ENCODE results near the gene CDH23. TPM values are rescaled to one million over a fixed set of nuclear protein-coding genes. Genes with fewer than 3 reads are reported as not detected.

Gene CDH23
- total and polyA plus RNA-seq, 2 experiments from 2014 or later = 0.08 TPM; not detected in 1

GRCh38 chr10:71746344-71747037 lies 349.8 kb downstream of the CDH23 start:
- Histone ChIP-seq H3F3A (ENCODE audit: insufficient read depth) (no peaks in the 10 kb centered on the region), H3K27ac (no peak overlapping the region), H3K27me3 (replicated peaks; ENCODE audit: insufficient read depth) (no peaks in the 10 kb centered on the region), H3K4me3 (no peak overlapping the region), H3K4me2 (ENCODE audit: unreplicated experiment) (no peak overlapping the region), H3K36me3 (ENCODE audit: low read depth) (no peaks in the 10 kb centered on the region), H3K9ac (no peak overlapping the region), H4K20me1 (ENCODE audit: insufficient read depth) (no peaks in the 10 kb centered on the region), H3K4me1 (ENCODE audit: insufficient read depth) (no peaks in the 10 kb centered on the region), H3K79me2 (ENCODE audit: insufficient read depth) (no peaks in the 10 kb centered on the region), H3K9me2 (ENCODE audit: insufficient read depth) (no peaks in the 10 kb centered on the region), H3K9me3 (ENCODE audit: low read depth) (no peaks in the 10 kb centered on the region), H2AFZ (no peak overlapping the region)
- DNase-seq = no peak
- in situ Hi-C loops (cut with MboI) = no loop called here
- WGBS, 2 experiments (ENCODE audit: low coverage in 1 of 2, low lambda C conversion rate in 2 of 2, missing lambda C conversion rate in 2 of 2) = 78 to 80% methylated on average over 13 of the region's 13 CpGs
- TF ChIP-seq EZH2phosphoT487 (IDR thresholded peaks at IDR 0.05; ENCODE audit: insufficient read depth, low read depth) = no peak
- no peak for TF ChIP-seq EZH2 (IDR thresholded peaks at IDR 0.05; ENCODE audit: insufficient read depth, poor library complexity, severe bottlenecking)

- WGBS, 2 experiments (ENCODE audit: low coverage in 1 of 2, low lambda C conversion rate in 2 of 2, missing lambda C conversion rate in 2 of 2) = 42 to 57% methylated on average over 2 of the region's 2 CpGs
- DNase-seq = no peak
- Histone ChIP-seq H3K4me3 (no peak overlapping the region), H3K9ac (no peak overlapping the region), H3K27ac (no peak overlapping the region), H3K4me1 (ENCODE audit: insufficient read depth) (no peaks in the 10 kb centered on the region), H3K36me3 (ENCODE audit: low read depth) (0 out of 2 replicates have a peak, but pooled peaks cover 5% of the 10 kb centered on the region), H2AFZ (no peak overlapping the region), H3K9me2 (ENCODE audit: insufficient read depth) (no peaks in the 10 kb centered on the region), H3K79me2 (ENCODE audit: insufficient read depth) (no peaks in the 10 kb centered on the region), H3F3A (ENCODE audit: insufficient read depth) (no peaks in the 10 kb centered on the region), H4K20me1 (ENCODE audit: insufficient read depth) (no peaks in the 10 kb centered on the region), H3K4me2 (ENCODE audit: unreplicated experiment) (no peak overlapping the region), H3K9me3 (ENCODE audit: low read depth) (no peaks in the 10 kb centered on the region), H3K27me3 (replicated peaks; ENCODE audit: insufficient read depth) (no peaks in the 10 kb centered on the region)
- in situ Hi-C loops (cut with MboI) = no loop called here
- TF ChIP-seq EZH2phosphoT487 (IDR thresholded peaks at IDR 0.05; ENCODE audit: insufficient read depth, low read depth) (no peak), EZH2 (IDR thresholded peaks at IDR 0.05; ENCODE audit: insufficient read depth, poor library complexity, severe bottlenecking) (no peak)
These were observed 350.4 kb downstream of the CDH23 start for GRCh38 chr10:71747039-71747531.

- no peak overlapping the region for H2AFZ ChIP-seq
- H3F3A ChIP-seq (ENCODE audit: insufficient read depth) = no peaks in the 10 kb centered on the region
- no peak for DNase-seq
- TF ChIP-seq EZH2phosphoT487 (IDR thresholded peaks at IDR 0.05; ENCODE audit: insufficient read depth, low read depth) = no peak
- no peak for TF ChIP-seq EZH2 (IDR thresholded peaks at IDR 0.05; ENCODE audit: insufficient read depth, poor library complexity, severe bottlenecking)
- H4K20me1 ChIP-seq (ENCODE audit: insufficient read depth) = no peaks in the 10 kb centered on the region
- H3K27ac ChIP-seq = no peak overlapping the region
- no peak overlapping the region for H3K4me3 ChIP-seq
- in situ Hi-C loops (cut with MboI) = no loop called here
- peaks cover 9% of the 10 kb centered on the region; the same call in 1 of the 2 replicates for H3K36me3 ChIP-seq (ENCODE audit: low read depth)
- H3K79me2 ChIP-seq (ENCODE audit: insufficient read depth) = no peaks in the 10 kb centered on the region
- H3K9me3 ChIP-seq (ENCODE audit: low read depth) = no peaks in the 10 kb centered on the region
- no peak overlapping the region for H3K4me2 ChIP-seq (ENCODE audit: unreplicated experiment)
- 73 to 80% methylated on average over 14 of the region's 14 CpGs for WGBS, 2 experiments (ENCODE audit: low coverage in 1 of 2, low lambda C conversion rate in 2 of 2, missing lambda C conversion rate in 2 of 2)
- H3K27me3 ChIP-seq (replicated peaks; ENCODE audit: insufficient read depth) = no peaks in the 10 kb centered on the region
- H3K9me2 ChIP-seq (ENCODE audit: insufficient read depth) = no peaks in the 10 kb centered on the region
- H3K9ac ChIP-seq = no peak overlapping the region
- H3K4me1 ChIP-seq (ENCODE audit: insufficient read depth) = no peaks in the 10 kb centered on the region
These were observed 351.1 kb downstream of the CDH23 start for GRCh38 chr10:71747551-71748523.

GRCh38 chr10:71748671-71749191 lies 352.0 kb downstream of the CDH23 start:
- H3K79me2 ChIP-seq (ENCODE audit: insufficient read depth) = no peaks in the 10 kb centered on the region
- DNase-seq = no peak
- no peak overlapping the region for H2AFZ ChIP-seq
- no peaks in the 10 kb centered on the region for H3K9me3 ChIP-seq (ENCODE audit: low read depth)
- no peak for TF ChIP-seq EZH2 (IDR thresholded peaks at IDR 0.05; ENCODE audit: insufficient read depth, poor library complexity, severe bottlenecking)
- TF ChIP-seq EZH2phosphoT487 (IDR thresholded peaks at IDR 0.05; ENCODE audit: insufficient read depth, low read depth) = no peak
- in situ Hi-C loops (cut with MboI) = no loop called here
- no peaks in the 10 kb centered on the region for H3K4me1 ChIP-seq (ENCODE audit: insufficient read depth)
- no peaks in the 10 kb centered on the region for H4K20me1 ChIP-seq (ENCODE audit: insufficient read depth)
- H3K4me2 ChIP-seq (ENCODE audit: unreplicated experiment) = no peak overlapping the region
- H3K9me2 ChIP-seq (ENCODE audit: insufficient read depth) = no peaks in the 10 kb centered on the region
- H3K4me3 ChIP-seq = no peak overlapping the region
- no peaks in the 10 kb centered on the region for H3K27me3 ChIP-seq (replicated peaks; ENCODE audit: insufficient read depth)
- H3K36me3 ChIP-seq (ENCODE audit: low read depth) = peaks cover 9% of the 10 kb centered on the region; the same call in 1 of the 2 replicates
- H3K9ac ChIP-seq = no peak overlapping the region
- H3K27ac ChIP-seq = no peak overlapping the region
- 31 to 38% methylated on average over 14 to 15 of the region's 15 CpGs for WGBS, 2 experiments (ENCODE audit: low coverage in 1 of 2, low lambda C conversion rate in 2 of 2, missing lambda C conversion rate in 2 of 2)
- no peaks in the 10 kb centered on the region for H3F3A ChIP-seq (ENCODE audit: insufficient read depth)

Data from GM23248 (cell line).